ENCODE results near the gene CLASP1.

CLASP1 gene

GRCh38 chr2:121532894-121533293, 116.4 kb downstream of the CLASP1 start:
- no peak for DNase-seq

- no peak for DNase-seq
These were observed 116.9 kb downstream of the CLASP1 start for GRCh38 chr2:121532347-121532766.

- DNase-seq, result peak; percentile 83
These were observed 119.0 kb downstream of the CLASP1 start for GRCh38 chr2:121530212-121530705.

- DNase-seq, result no peak
These were observed 119.6 kb downstream of the CLASP1 start for GRCh38 chr2:121529439-121530211.

- DNase-seq, result peak; percentile 31
These were observed 122.1 kb downstream of the CLASP1 start for GRCh38 chr2:121527009-121527682.

GRCh38 chr2:121524685-121525425, 124.4 kb downstream of the CLASP1 start:
- DNase-seq, result no peak

- no peak for DNase-seq
These were observed 127.9 kb downstream of the CLASP1 start for GRCh38 chr2:121521359-121521758.

GRCh38 chr2:121520641-121520994, 128.6 kb downstream of the CLASP1 start:
- DNase-seq, result no peak

- no peak for DNase-seq
These were observed 129.3 kb downstream of the CLASP1 start for GRCh38 chr2:121519732-121520640.

GRCh38 chr2:121519153-121519552, 130.1 kb downstream of the CLASP1 start:
- no peak for DNase-seq

- DNase-seq, result no peak
These were observed 135.5 kb downstream of the CLASP1 start for GRCh38 chr2:121513597-121514333.

- no peak for DNase-seq
These were observed 138.4 kb downstream of the CLASP1 start for GRCh38 chr2:121510857-121511256.

GRCh38 chr2:121506621-121507020, 142.6 kb downstream of the CLASP1 start:
- DNase-seq, result no peak

GRCh38 chr2:121505986-121506586, 143.2 kb downstream of the CLASP1 start:
- DNase-seq, result no peak

- DNase-seq, result no peak
These were observed 144.3 kb downstream of the CLASP1 start for GRCh38 chr2:121505005-121505404.

GRCh38 chr2:121504316-121504715, 144.9 kb downstream of the CLASP1 start:
- DNase-seq, result no peak

- no peak for DNase-seq
These were observed 146.5 kb downstream of the CLASP1 start for GRCh38 chr2:121502781-121503180.

- DNase-seq, result no peak
These were observed 147.0 kb downstream of the CLASP1 start for GRCh38 chr2:121502246-121502645.

GRCh38 chr2:121501554-121501953, 147.7 kb downstream of the CLASP1 start:
- no peak for DNase-seq

GRCh38 chr2:121501031-121501430, 148.2 kb downstream of the CLASP1 start:
- no peak for DNase-seq

GRCh38 chr2:121498731-121499130, 150.5 kb downstream of the CLASP1 start:
- no peak for DNase-seq
